ENCODE results near the gene LCLAT1.

Gene LCLAT1

DNA sequence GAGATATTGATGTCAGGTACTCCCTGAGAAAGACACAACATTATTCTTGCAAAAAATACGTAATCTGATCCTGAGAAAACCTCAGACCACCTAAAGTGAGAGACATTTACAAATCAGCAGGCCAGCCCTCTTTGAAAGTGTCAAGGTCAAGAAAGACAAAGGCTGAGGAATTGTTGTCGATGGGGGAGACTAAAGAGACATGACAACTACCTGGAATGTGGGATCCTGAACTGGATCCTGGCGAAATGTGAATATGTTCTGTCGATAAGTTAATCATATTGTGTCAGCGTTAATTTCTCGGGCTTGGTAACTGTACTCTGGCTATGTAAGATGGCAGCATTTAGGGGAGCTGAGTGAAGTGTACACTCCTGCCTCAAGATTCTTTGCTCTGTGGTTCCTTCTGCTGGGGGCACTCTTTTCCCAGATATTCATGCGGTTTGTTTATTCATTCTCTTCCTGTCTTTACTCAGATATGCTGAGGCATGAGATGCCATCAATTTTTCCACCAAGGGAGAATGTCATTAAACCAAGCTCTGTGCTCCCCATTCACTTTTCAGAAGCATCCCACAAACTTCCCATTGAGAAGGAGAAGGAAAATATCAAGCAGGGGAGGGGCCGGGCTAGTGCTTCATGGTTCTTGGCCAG is 205.3 kb downstream of the LCLAT1 start:
- Histone ChIP-seq H3K9me2 (ENCODE audit: low read depth, low read length) (no peaks in the 10 kb centered on the region), H3K4me3 (ENCODE audit: low read depth, low read length, poor library complexity, severe bottlenecking) (no peak overlapping the region), H3F3A (ENCODE audit: insufficient read depth, low read length) (no peaks in the 10 kb centered on the region), H3K9me3 (ENCODE audit: low read length) (no peaks in the 10 kb centered on the region), H3K27me3 (ENCODE audit: insufficient read depth, low read length) (no peaks in the 10 kb centered on the region), H3K4me1 (ENCODE audit: insufficient read depth, low read length, severe bottlenecking) (no peaks in the 10 kb centered on the region), H2AFZ (ENCODE audit: low read length) (no peak overlapping the region), H3K4me2 (ENCODE audit: low read length) (no peak overlapping the region), H4K20me1 (ENCODE audit: insufficient read depth, low read length) (no peaks in the 10 kb centered on the region), H3K9ac (ENCODE audit: low read length) (no peak overlapping the region), H3K79me2 (ENCODE audit: insufficient read depth, low read length) (no peaks in the 10 kb centered on the region), H3K36me3 (ENCODE audit: insufficient read depth, low read length) (no peaks in the 10 kb centered on the region), H3K27ac (ENCODE audit: low read depth, low read length, poor library complexity, severe bottlenecking) (no peak overlapping the region)
- TF ChIP-seq EZH2 (IDR thresholded peaks at IDR 0.05; ENCODE audit: borderline replicate concordance, low read length) = no peak
- no peak for TF ChIP-seq CTCF (IDR thresholded peaks at IDR 0.05; ENCODE audit: low read length)

- no peaks in the 10 kb centered on the region for H3K9me2 ChIP-seq (ENCODE audit: low read depth, low read length)
- H3F3A ChIP-seq (ENCODE audit: insufficient read depth, low read length) = no peaks in the 10 kb centered on the region
- no peak overlapping the region for H3K4me3 ChIP-seq (ENCODE audit: low read depth, low read length, poor library complexity, severe bottlenecking)
- no peaks in the 10 kb centered on the region for H4K20me1 ChIP-seq (ENCODE audit: insufficient read depth, low read length)
- H2AFZ ChIP-seq (ENCODE audit: low read length) = no peak overlapping the region
- no peaks in the 10 kb centered on the region for H3K27me3 ChIP-seq (ENCODE audit: insufficient read depth, low read length)
- no peaks in the 10 kb centered on the region for H3K79me2 ChIP-seq (ENCODE audit: insufficient read depth, low read length)
- H3K4me1 ChIP-seq (ENCODE audit: insufficient read depth, low read length, severe bottlenecking) = no peaks in the 10 kb centered on the region
- H3K36me3 ChIP-seq (ENCODE audit: insufficient read depth, low read length) = no peaks in the 10 kb centered on the region
- H3K27ac ChIP-seq (ENCODE audit: low read depth, low read length, poor library complexity, severe bottlenecking) = no peak overlapping the region
- H3K4me2 ChIP-seq (ENCODE audit: low read length) = no peak overlapping the region
- TF ChIP-seq EZH2 (IDR thresholded peaks at IDR 0.05; ENCODE audit: borderline replicate concordance, low read length) (no peak), CTCF (IDR thresholded peaks at IDR 0.05; ENCODE audit: low read length) (no peak)
- H3K9me3 ChIP-seq (ENCODE audit: low read length) = no peaks in the 10 kb centered on the region
- no peak overlapping the region for H3K9ac ChIP-seq (ENCODE audit: low read length)
These were observed 206.8 kb downstream of the LCLAT1 start for GRCh38 chr2:30653847-30654246.

DNA sequence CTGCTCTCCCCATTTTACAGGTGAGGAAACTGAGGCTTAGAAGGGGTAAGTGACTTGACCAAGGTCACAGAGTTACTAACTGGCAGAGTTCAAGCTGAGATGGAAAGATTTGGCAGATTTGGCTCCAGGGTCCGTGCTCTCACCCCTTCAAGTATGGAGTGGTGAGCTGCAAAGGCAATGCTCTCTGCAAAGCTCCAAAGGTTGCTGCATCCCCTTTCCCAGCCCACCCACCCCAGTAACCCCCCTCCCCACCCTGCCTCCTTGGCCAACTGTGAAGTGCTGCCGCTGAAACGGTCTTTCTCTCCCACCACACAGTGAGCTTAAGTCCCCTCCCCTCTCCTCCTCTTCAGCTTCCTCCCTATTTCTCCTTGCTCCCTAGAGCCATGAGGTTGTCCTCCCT is 207.4 kb downstream of the LCLAT1 start:
- no peak overlapping the region for H3K4me2 ChIP-seq (ENCODE audit: low read length)

More for the DNA sequence above, 207.4 kb downstream of the LCLAT1 start:
- Histone ChIP-seq H3K9me2 (ENCODE audit: low read depth, low read length) (no peaks in the 10 kb centered on the region), H2AFZ (ENCODE audit: low read length) (no peak overlapping the region), H3F3A (ENCODE audit: insufficient read depth, low read length) (no peaks in the 10 kb centered on the region), H4K20me1 (ENCODE audit: insufficient read depth, low read length) (no peaks in the 10 kb centered on the region), H3K4me1 (ENCODE audit: insufficient read depth, low read length, severe bottlenecking) (no peaks in the 10 kb centered on the region), H3K36me3 (ENCODE audit: insufficient read depth, low read length) (no peaks in the 10 kb centered on the region), H3K4me3 (ENCODE audit: low read depth, low read length, poor library complexity, severe bottlenecking) (no peak overlapping the region), H3K79me2 (ENCODE audit: insufficient read depth, low read length) (no peaks in the 10 kb centered on the region), H3K9me3 (ENCODE audit: low read length) (no peaks in the 10 kb centered on the region), H3K9ac (ENCODE audit: low read length) (no peak overlapping the region), H3K27ac (ENCODE audit: low read depth, low read length, poor library complexity, severe bottlenecking) (no peak overlapping the region), H3K27me3 (ENCODE audit: insufficient read depth, low read length) (no peaks in the 10 kb centered on the region)
- TF ChIP-seq EZH2 (IDR thresholded peaks at IDR 0.05; ENCODE audit: borderline replicate concordance, low read length) = no peak
- TF ChIP-seq CTCF (IDR thresholded peaks at IDR 0.05; ENCODE audit: low read length) = no peak

Measured in OCI-LY1 (cell line).